Measurements from ENCODE around the gene CYP27B1.

Gene CYP27B1

GRCh38 chr12:57735952-57736740 is 30.7 kb downstream of the CYP27B1 start:
- DNase-seq (ENCODE audit: low read depth in 2 of 2) = no peak

- no peak for DNase-seq (ENCODE audit: low read depth in 2 of 2)
These were observed 31.6 kb downstream of the CYP27B1 start for GRCh38 chr12:57735198-57735855.

- no peak for DNase-seq (ENCODE audit: low read depth in 2 of 2)
These were observed 32.3 kb downstream of the CYP27B1 start for GRCh38 chr12:57734591-57734990.

- no peak for DNase-seq (ENCODE audit: low read depth in 2 of 2)
These were observed 33.0 kb downstream of the CYP27B1 start for GRCh38 chr12:57733928-57734327.

GRCh38 chr12:57732726-57733593 is 33.9 kb downstream of the CYP27B1 start:
- DNase-seq (ENCODE audit: low read depth in 2 of 2) = no peak

GRCh38 chr12:57732270-57732669 is 34.6 kb downstream of the CYP27B1 start:
- DNase-seq (ENCODE audit: low read depth in 2 of 2) = no peak

GRCh38 chr12:57731411-57732080 is 35.3 kb downstream of the CYP27B1 start:
- no peak for DNase-seq (ENCODE audit: low read depth in 2 of 2)

GRCh38 chr12:57730336-57731067 is 36.4 kb downstream of the CYP27B1 start:
- no peak for DNase-seq (ENCODE audit: low read depth in 2 of 2)

GRCh38 chr12:57729321-57729844 is 37.5 kb downstream of the CYP27B1 start:
- no peak for DNase-seq (ENCODE audit: low read depth in 2 of 2)

GRCh38 chr12:57727758-57728395 is 39.0 kb downstream of the CYP27B1 start:
- DNase-seq (ENCODE audit: low read depth in 2 of 2) = no peak

- DNase-seq (ENCODE audit: low read depth in 2 of 2) = no peak
These were observed 39.8 kb downstream of the CYP27B1 start for GRCh38 chr12:57726884-57727757.

GRCh38 chr12:57726151-57726883 is 40.6 kb downstream of the CYP27B1 start:
- DNase-seq (ENCODE audit: low read depth in 2 of 2) = no peak

- DNase-seq (ENCODE audit: low read depth in 2 of 2) = no peak
These were observed 41.1 kb downstream of the CYP27B1 start for GRCh38 chr12:57725851-57726150.

- DNase-seq (ENCODE audit: low read depth in 2 of 2) = no peak
These were observed 41.7 kb downstream of the CYP27B1 start for GRCh38 chr12:57724936-57725740.

GRCh38 chr12:57724003-57724935 is 42.6 kb downstream of the CYP27B1 start:
- no peak for DNase-seq (ENCODE audit: low read depth in 2 of 2)

GRCh38 chr12:57723630-57723962 is 43.3 kb downstream of the CYP27B1 start:
- DNase-seq (ENCODE audit: low read depth in 2 of 2) = no peak
